ENCODE data around the gene REP15. TPM values are rescaled to one million over a fixed set of nuclear protein-coding genes. Genes with fewer than 3 reads are reported as not detected.
"Not testable (repeated sequence)": the region's sequence is repeated elsewhere in the genome, so short reads cannot be mapped to it uniquely, and the experiment has no call there.

Gene REP15
- total and polyA plus RNA-seq, 2 donors (not counting 1 experiment from before 2014, with no cell fraction given): 0.78 to 0.99 TPM

GRCh38 chr12:27732281-27732680, 36.0 kb downstream of the REP15 start:
- H3K79me2 ChIP-seq (ENCODE audit: control insufficient read depth, insufficient read depth, low read length): no peaks in the 10 kb centered on the region
- no peaks in the 10 kb centered on the region for H4K20me1 ChIP-seq (ENCODE audit: control insufficient read depth, extremely low read depth, insufficient read depth, low read length)
- H3K27me3 ChIP-seq (ENCODE audit: control insufficient read depth, insufficient read depth, low read length): no peaks in the 10 kb centered on the region
- no peaks in the 10 kb centered on the region for H3K9me3 ChIP-seq (ENCODE audit: control insufficient read depth, insufficient read depth, low read depth, low read length)
- H3K27ac ChIP-seq (ENCODE audit: insufficient read depth, low read length): no peak overlapping the region
- no peak overlapping the region for H3K9ac ChIP-seq (ENCODE audit: insufficient read depth, low read length)
- peak in 1 of 2 donors; percentile 6 for DNase-seq (ENCODE audit: low read depth in 2 of 2)
- H3K4me2 ChIP-seq (ENCODE audit: extremely low read depth, insufficient read depth, low read length): no peak overlapping the region
- TF ChIP-seq CTCF (conservative IDR thresholded peaks at IDR 0.05 in 1 of 2, IDR thresholded peaks at IDR 0.05 in 1 of 2; ENCODE audit: low read depth in 1 of 2, low read length in 2 of 2) (peak in 1 of 2 donors; percentile 44), EZH2 (IDR thresholded peaks at IDR 0.05; ENCODE audit: low read length, missing control alignments) (no peak)
- no peaks in the 10 kb centered on the region for H3K36me3 ChIP-seq (ENCODE audit: control insufficient read depth, insufficient read depth, low read length)
- no peak overlapping the region for H3K4me3 ChIP-seq (replicated peaks in 1 of 4; ENCODE audit: control extremely low read depth in 1 of 4, insufficient read depth in 1 of 4, low read depth in 3 of 4, low read length in 4 of 4)
- H3K4me1 ChIP-seq (ENCODE audit: control insufficient read depth, extremely low read depth, insufficient read depth, low read length): no peaks in the 10 kb centered on the region
- no peak overlapping the region for H2AFZ ChIP-seq (ENCODE audit: low read length)

DNA sequence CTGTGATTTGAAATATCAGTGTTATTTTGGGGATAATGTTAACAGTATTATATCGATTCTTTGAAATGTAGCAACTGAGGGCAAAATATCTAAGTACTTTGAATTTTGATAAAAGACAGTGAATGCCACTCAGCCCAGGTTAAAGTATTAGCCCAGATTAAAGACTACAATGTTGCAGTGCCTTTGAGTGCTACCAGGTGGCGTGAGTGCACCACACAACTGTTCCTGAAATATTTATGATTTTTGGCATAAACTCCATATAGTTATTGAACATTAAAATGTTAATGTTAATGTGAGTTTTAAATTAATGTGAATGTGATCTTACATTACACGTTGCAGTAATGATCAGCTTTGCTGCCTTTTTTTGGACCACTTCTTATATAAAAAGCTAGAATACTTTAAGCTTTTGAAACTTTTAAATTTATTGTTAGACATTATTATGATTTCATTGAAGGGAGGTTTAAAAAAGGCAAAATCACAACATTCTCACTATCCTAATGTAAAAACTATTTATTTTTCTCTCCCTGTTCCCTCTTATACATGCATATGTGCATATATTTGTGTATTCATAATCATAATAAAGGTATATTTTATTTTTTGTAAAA, 36.9 kb downstream of the REP15 start:
- no peak overlapping the region for H3K4me2 ChIP-seq (ENCODE audit: extremely low read depth, insufficient read depth, low read length)
- no peak overlapping the region for H3K4me3 ChIP-seq (replicated peaks in 1 of 4; ENCODE audit: control extremely low read depth in 1 of 4, insufficient read depth in 1 of 4, low read depth in 3 of 4, low read length in 4 of 4)
- no peaks in the 10 kb centered on the region for H3K36me3 ChIP-seq (ENCODE audit: control insufficient read depth, insufficient read depth, low read length)
- H2AFZ ChIP-seq (ENCODE audit: low read length): no peak overlapping the region
- DNase-seq (ENCODE audit: low read depth in 2 of 2): peak; percentile 10 to 62
- H3K9ac ChIP-seq (ENCODE audit: insufficient read depth, low read length): no peak overlapping the region
- no peaks in the 10 kb centered on the region for H4K20me1 ChIP-seq (ENCODE audit: control insufficient read depth, extremely low read depth, insufficient read depth, low read length)
- H3K27me3 ChIP-seq (ENCODE audit: control insufficient read depth, insufficient read depth, low read length): no peaks in the 10 kb centered on the region
- H3K9me3 ChIP-seq (ENCODE audit: control insufficient read depth, insufficient read depth, low read depth, low read length): no peaks in the 10 kb centered on the region
- H3K4me1 ChIP-seq (ENCODE audit: control insufficient read depth, extremely low read depth, insufficient read depth, low read length): no peaks in the 10 kb centered on the region
- H3K27ac ChIP-seq (ENCODE audit: insufficient read depth, low read length): no peak overlapping the region
- no peaks in the 10 kb centered on the region for H3K79me2 ChIP-seq (ENCODE audit: control insufficient read depth, insufficient read depth, low read length)
- TF ChIP-seq CTCF (conservative IDR thresholded peaks at IDR 0.05 in 1 of 2, IDR thresholded peaks at IDR 0.05 in 1 of 2; ENCODE audit: low read depth in 1 of 2, low read length in 2 of 2): peak; percentile 93 to 94
- TF ChIP-seq EZH2 (IDR thresholded peaks at IDR 0.05; ENCODE audit: low read length, missing control alignments): no peak

DNA sequence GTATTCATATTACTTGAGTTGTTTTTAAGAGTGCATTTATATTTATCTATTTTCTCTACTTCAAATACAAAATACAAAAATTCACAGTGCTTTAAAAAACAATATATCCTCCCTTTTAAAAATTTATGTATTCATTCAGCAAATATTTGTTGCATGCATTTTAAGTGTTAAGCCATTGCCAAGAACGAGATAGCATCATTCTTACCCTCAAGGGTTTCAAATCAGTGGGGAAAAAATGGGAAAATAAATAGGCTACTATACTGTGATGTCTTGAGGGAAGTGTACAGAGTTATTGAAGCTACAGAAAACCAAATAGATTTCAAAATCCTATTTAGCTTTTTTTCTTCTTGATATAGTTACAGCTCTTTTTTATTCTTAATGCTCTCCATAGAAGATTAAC, 37.5 kb downstream of the REP15 start:
- Histone ChIP-seq H3K4me3 (replicated peaks in 1 of 4; ENCODE audit: control extremely low read depth in 1 of 4, insufficient read depth in 1 of 4, low read depth in 3 of 4, low read length in 4 of 4) (no peak overlapping the region), H3K9ac (ENCODE audit: insufficient read depth, low read length) (no peak overlapping the region), H3K27ac (ENCODE audit: insufficient read depth, low read length) (no peak overlapping the region), H3K4me2 (ENCODE audit: extremely low read depth, insufficient read depth, low read length) (no peak overlapping the region), H3K4me1 (ENCODE audit: control insufficient read depth, extremely low read depth, insufficient read depth, low read length) (no peaks in the 10 kb centered on the region), H4K20me1 (ENCODE audit: control insufficient read depth, extremely low read depth, insufficient read depth, low read length) (no peaks in the 10 kb centered on the region), H3K36me3 (ENCODE audit: control insufficient read depth, insufficient read depth, low read length) (no peaks in the 10 kb centered on the region), H3K27me3 (ENCODE audit: control insufficient read depth, insufficient read depth, low read length) (no peaks in the 10 kb centered on the region), H2AFZ (ENCODE audit: low read length) (no peak overlapping the region), H3K9me3 (ENCODE audit: control insufficient read depth, insufficient read depth, low read depth, low read length) (no peaks in the 10 kb centered on the region), H3K79me2 (ENCODE audit: control insufficient read depth, insufficient read depth, low read length) (no peaks in the 10 kb centered on the region)
- DNase-seq (ENCODE audit: low read depth in 2 of 2): no peak
- TF ChIP-seq EZH2 (IDR thresholded peaks at IDR 0.05; ENCODE audit: low read length, missing control alignments): no peak
- no peak for TF ChIP-seq CTCF (conservative IDR thresholded peaks at IDR 0.05 in 1 of 2, IDR thresholded peaks at IDR 0.05 in 1 of 2; ENCODE audit: low read depth in 1 of 2, low read length in 2 of 2)

GRCh38 chr12:27734321-27734720, 38.1 kb downstream of the REP15 start:
- H4K20me1 ChIP-seq (ENCODE audit: control insufficient read depth, extremely low read depth, insufficient read depth, low read length); H2AFZ ChIP-seq (ENCODE audit: low read length): not testable (repeated sequence)

More at GRCh38 chr12:27734321-27734720, 38.1 kb downstream of the REP15 start:
- not testable (repeated sequence) for H3K79me2 ChIP-seq (ENCODE audit: control insufficient read depth, insufficient read depth, low read length); H3K9me3 ChIP-seq (ENCODE audit: control insufficient read depth, insufficient read depth, low read depth, low read length); DNase-seq (ENCODE audit: low read depth in 2 of 2); H3K4me3 ChIP-seq (replicated peaks in 1 of 4; ENCODE audit: control extremely low read depth in 1 of 4, insufficient read depth in 1 of 4, low read depth in 3 of 4, low read length in 4 of 4); H3K36me3 ChIP-seq (ENCODE audit: control insufficient read depth, insufficient read depth, low read length); H3K27ac ChIP-seq (ENCODE audit: insufficient read depth, low read length); H3K4me2 ChIP-seq (ENCODE audit: extremely low read depth, insufficient read depth, low read length); H3K9ac ChIP-seq (ENCODE audit: insufficient read depth, low read length); H3K4me1 ChIP-seq (ENCODE audit: control insufficient read depth, extremely low read depth, insufficient read depth, low read length); H3K27me3 ChIP-seq (ENCODE audit: control insufficient read depth, insufficient read depth, low read length)

Data from fibroblast of lung (primary cell).